SW480 (cell line): Measurements from ENCODE around the gene TFEC.
"Not testable (repeated sequence)": the region's sequence is repeated elsewhere in the genome, so short reads cannot be mapped to it uniquely, and the experiment has no call there.

Source experiments
- DNase-seq: peaks from one replicate; pipeline ENCODE4 v3.0.0-alpha.2; 2016; ENCODE audit warnings: low spot score

Gene TFEC, protein sequence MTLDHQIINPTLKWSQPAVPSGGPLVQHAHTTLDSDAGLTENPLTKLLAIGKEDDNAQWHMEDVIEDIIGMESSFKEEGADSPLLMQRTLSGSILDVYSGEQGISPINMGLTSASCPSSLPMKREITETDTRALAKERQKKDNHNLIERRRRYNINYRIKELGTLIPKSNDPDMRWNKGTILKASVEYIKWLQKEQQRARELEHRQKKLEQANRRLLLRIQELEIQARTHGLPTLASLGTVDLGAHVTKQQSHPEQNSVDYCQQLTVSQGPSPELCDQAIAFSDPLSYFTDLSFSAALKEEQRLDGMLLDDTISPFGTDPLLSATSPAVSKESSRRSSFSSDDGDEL

DNA sequence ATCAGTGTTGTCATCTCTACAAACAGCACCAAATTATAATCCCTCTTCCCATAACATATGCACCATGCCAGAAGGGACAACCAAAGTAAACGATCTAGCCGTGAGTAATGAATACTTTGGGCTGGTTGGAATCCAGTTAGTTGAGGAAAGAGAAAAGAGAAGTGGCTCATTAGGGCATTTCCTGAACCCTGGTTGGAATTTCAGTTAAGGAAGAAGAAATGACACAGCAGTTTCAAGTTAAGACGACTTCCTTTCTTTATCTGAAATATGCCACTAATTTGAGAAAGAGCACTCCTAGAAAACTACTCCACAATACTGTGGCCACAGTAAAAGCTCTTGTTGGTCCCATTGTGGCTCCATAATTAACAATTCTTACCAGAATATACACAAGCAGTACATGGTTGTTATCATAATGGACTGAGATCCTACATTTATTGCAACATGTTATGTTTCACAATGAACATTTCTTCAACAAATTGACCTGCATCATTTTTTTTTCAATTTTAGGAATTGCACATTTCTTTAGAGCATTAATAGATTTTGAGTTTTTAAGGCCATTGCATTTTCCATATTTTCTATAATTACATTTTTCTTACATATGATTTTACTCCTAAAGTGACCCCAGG is at the start of gene TFEC:
TSS of gene TFEC (minus strand) at position 113 of the 626 bp plus-strand sequence. CDS start 46,322 bp downstream, outside the sequence.
- no peak for DNase-seq

DNA sequence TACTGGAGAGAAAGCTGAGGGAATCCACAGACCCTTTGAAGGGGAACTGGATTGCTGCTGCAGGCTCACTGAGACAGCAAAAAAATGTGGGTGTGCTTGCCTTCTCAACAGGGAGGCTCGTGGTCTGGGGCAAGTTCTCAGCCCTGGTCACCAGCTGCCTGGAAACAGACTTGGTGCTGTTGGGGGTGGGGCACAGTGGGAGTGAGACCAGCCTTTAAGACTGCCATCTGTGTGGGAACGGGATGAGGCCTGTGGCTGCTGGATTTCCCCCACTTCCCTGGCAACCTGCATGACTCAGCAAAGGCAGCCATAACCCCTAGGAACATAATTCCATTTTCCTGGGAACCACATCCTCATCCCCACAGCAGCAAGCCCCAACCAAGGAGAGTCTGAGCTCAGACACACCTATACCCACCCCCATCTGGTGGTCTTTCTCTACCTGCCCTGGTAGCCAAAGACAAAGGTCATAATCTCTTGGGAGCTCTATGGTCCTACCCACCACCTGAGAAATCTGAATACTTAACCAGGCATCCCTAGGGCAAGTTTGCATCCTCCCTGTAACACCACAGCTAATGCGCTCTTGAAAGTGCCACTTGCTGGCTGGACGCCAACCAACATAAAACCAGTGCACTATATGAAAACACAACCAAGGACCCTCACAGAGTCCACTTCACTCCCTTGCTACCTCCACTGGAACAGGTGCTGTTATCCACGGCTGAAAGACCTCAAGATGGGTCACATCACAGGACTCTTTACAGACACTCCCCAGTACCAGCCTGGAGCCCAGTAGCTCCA is 45.0 kb upstream of the TFEC start:
- DNase-seq, result no peak

DNA sequence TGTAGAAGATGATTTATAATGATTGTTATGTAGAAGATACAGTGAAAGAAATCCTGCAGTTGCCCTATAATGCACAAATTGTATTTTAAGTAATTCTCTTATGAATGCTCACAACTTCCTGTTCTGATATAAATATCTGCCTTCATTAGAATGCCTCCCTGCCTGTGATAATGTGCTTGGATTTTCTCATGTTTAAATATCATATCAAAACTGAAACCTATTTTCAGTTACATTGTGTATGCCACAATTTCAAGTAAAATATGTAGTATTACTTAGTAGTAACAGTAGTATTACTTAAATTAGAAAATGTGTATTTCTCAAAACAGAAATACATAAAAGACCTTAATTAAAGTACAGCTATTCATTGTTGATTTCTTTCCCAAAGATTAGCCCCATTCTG is 41.1 kb upstream of the TFEC start:
- DNase-seq, result no peak

DNA sequence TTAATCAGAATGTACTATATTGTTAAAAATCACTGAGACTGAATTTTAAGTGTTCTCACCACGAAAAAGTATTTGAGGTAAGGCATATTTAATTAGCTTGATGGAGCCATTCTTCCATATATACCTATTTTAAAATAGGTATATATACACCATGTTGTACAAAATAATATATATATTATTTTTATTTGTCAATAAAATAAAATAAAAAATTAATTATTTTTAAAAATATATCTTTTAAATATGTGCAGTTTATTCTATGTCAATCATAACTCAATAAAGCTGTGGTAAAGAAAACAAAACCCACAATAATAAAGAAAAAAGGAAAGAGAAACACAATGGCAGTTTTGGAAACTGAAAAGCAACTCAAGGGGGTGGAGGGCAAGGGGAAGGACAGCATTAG is 33.6 kb upstream of the TFEC start:
- no peak for DNase-seq

DNA sequence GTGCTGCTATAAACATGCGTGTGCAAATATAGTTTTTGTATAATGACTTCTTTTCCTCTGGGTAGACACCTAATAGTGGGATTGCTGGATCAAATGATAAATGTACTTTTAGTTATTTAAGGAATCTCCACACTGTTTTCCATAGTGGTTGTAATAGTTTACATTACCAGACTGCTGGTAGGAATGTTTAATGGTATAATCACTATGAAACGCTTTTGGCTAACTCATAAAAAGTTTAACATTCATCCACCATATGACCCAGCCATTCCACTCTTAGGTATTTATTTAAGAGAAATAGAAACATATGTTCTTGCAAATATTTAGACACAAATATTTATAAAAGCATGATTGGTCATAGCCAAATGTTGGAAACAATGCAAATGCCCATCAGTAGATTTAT is 32.1 kb upstream of the TFEC start:
- no peak for DNase-seq

DNA sequence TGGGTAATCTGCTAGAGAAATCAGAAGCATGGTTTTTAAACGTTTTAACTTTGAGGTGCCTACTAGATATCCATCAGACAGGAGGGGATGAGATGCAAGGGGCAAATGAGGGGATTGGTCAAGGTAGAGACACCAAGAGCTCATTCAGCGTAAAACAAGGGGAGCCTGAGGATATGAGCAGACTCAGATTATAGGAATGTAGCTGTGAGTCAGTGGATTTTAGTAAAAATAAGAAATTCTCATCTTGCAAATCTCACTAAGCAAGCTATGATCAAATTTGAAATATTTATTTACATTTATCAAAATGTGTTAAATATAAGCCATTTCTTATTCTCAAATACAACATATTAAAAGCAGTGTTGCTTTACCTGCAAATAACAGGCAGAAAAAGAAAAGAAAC is 21.4 kb upstream of the TFEC start:
- no peak for DNase-seq

DNA sequence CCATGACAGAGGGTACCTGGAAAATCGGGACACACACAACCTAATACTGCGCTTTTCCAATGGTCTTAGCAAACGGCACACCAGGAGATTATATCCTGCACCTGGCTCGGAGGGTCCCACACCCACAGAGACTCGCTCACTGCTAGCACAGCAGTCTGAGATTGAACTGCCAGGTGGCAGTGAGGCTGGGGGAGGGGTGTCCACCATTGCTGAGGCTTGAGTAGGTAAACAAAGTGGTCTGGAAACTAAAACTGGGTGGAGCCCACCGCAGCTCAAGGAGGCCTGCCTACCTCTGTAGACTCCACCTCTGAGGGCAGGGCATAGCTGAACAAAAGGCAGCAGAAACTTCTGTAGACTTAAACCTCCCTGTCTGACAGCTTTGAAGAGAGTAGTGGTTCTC is 16.7 kb upstream of the TFEC start:
- not testable (repeated sequence) for DNase-seq

DNA sequence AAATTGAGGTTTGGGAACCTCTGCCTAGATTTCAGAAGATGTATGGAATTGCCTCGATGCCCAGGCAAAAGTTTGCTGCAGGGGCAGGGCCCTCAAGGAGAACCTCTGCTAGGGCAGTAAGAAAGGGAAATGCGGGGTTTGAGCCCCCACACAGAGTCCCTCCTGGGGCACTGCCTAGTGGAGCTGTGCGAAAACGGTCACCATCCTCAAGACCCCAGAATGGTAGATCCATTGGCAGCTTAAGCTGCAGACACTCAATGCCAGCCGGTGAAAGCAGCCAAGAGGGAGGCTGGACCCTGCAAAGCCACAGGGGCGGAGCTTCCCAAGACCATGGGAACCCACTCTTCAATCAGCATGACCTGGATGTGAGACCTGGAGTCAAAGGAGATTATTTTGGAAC is 15.0 kb upstream of the TFEC start:
- no peak for DNase-seq

DNA sequence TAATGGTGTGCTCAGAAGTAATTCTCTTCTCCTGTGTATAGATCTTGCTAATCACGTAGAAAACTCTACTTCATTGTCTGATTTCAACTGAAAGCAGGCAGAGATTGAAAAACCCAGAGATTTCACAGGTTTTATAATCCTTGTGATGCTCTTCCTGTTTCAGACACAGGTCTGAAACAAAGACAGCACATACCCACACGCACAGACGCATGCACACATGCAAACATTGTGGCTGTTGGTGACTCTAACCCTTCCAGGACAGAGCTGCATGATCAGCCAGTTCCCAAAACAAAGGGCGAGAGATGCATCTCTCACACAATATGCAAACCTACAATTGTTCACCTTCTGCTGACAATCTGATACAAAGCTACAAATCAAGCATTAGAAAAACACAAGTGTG is 11.1 kb upstream of the TFEC start:
- no peak for DNase-seq

DNA sequence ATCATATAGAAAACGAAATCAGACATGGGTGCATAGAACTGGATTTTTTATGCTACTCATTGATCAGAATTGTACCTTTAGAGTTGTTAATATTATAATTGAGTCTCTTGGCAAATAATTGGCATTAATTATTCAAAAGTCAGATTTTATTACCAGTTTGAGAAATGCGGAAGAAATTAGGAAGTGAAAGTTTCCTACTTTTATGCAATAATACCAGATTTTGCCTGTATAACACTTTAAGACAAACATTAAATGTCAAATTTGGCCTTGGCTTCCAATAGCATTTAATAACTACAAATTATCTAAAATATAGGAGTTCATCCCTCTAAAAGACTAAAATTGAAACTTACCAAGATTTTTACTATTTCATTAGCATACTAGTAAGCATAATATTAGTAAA is 6.8 kb upstream of the TFEC start:
- no peak for DNase-seq

DNA sequence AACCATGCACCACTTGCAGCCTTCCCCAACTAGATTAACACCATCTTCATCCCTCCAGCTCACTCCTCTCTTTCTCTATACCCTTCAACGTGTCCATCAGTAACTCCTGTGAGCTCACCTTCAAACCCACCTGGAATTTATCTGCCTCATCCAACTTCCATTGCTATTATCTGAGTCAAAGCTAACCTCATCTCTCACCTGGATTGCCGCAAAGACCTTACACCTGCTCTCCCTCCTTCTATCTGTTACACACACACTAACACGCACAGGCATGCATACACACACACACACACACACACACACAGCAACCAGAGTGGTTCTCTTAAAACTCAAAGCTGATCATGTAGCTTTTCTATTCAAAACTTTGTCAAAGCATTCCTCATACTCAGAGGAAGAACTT is 3.8 kb upstream of the TFEC start:
- no peak for DNase-seq

DNA sequence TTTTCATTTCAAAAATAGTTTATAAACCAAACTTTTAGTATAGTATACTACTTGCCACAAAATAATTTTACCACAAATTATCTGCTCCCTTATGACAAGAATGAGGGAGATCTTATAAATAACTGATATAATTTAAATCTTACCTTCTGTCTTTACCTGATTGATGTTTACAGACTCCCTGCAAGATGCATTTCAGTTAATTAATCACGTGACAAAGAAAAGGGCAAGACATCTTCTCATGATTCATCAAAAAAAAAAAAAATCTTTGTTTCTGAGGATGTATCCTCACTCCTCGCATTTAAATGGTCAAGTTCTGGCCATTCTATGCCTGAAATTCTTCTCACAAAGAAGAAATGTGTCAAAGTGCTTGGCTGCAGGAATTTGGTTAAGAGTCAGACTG is 2.3 kb upstream of the TFEC start:
- DNase-seq, result no peak

DNA sequence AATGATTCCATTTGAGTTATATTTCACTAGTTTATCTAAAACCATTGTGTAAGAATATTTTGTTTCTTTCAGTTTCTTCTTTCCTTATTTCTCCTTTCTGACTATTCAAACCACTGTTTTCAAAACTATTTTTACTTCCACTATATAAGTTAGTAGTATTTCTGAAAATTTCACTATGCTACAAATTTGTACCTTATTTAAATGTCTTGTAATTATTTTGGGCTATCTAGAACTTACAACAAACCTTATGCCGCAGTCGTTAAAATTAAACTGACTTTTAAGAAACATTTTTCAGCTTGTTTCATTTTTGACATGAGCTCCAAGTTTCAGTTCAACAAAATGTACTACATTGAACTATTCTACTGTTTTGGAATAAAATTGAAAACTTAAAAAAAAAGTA is 1.8 kb downstream of the TFEC start:
- no peak for DNase-seq

DNA sequence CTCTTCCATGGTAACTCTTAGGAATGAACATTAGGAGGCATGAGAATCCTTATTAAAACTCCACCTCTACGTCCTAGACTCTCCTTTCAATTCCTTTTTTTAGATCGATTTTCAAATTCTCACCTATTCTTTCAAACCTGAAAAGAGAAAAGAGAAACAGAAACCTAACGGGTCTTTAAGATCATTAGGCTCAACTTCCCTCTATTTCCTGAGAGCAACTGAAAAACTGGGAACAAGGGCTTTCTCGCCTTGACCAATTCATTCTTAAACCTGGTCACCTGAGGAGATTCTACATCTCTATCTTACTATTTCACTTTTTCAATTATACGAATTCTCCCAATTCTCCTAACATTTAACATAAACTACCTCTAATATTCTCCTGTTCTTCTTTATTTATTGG is 2.8 kb downstream of the TFEC start:
- DNase-seq, result no peak

DNA sequence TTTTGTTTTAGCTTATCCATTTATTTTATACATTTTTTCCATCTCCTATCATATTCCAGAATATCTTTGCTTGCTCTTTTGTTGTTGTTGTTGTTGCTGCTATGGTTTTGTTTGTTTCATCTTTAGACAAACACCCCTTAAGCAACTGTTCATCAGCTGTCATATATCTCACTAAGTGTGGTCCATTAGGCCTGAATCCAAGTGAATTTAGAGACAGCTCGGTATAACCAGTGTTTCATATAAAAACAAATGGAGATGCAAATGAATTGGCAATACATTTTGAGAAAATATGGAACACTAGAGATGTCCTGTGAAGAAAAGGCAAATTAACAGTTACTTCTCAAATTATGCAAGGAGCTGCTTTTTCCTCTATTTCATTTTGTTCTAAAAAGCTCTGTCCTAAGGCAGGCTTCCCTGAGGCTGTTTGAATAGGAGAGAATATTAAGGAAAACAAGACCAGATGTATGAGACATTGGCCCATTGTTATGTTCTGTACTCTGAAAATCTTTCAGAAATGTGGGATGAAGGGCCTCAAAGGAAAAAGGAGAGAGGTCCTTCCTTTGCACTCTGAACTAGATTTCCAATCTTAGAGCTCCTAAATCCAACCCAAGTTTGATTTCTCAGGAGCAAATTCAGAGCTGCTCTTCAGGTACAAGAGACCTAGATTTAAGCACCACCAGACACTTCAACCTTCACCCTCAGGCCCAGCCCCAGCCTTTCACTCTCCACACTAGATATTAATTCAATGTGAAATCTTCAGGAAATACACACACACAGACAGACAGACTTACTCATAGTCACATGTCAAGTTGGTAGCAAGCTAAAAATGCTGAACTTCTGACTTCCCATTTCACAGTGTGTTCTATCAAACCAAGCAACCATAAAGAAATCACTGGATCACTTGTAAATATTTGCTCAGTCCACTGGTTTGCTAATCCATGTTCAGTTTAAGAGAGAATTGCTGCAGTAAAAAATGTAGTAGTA is 5.4 kb downstream of the TFEC start:
- DNase-seq, result no peak

DNA sequence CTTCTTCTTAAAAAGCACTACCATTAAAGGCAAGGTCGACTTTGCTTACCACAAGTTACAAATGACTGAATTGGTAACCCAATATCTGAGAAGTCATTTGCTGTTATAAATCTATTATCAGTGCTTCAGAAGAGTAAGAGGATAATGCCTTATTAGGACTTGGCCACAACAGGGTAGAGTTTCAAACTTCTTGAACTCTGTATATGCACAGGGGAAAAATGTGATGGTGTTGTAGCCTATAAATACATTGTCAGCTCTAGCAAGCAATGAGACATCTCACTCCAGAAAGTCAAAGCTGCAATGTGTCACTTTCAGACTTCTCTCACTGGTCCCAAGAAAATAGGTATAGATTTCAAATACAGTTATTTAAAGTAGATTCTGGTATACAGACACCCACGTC is 9.3 kb downstream of the TFEC start:
- DNase-seq, result no peak

DNA sequence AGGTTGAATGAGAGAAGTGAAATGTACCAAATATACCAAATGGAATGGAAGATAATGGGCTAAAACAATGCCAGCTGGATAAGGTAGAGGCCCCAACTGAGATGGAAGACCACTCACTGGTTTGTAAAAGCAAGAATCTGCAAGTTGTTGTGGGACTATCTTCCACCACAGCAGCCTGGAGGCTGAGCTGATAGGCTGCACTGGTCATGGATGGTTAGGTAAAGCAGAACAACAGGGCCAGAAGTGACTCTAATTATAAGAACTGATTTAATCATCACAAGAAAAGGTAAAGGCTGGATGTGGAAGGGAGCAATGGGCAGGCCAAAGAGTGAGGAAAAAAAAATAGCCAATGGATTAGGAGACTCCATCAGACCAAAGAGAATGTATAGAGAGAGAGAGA is 11.8 kb downstream of the TFEC start:
- DNase-seq, result no peak

DNA sequence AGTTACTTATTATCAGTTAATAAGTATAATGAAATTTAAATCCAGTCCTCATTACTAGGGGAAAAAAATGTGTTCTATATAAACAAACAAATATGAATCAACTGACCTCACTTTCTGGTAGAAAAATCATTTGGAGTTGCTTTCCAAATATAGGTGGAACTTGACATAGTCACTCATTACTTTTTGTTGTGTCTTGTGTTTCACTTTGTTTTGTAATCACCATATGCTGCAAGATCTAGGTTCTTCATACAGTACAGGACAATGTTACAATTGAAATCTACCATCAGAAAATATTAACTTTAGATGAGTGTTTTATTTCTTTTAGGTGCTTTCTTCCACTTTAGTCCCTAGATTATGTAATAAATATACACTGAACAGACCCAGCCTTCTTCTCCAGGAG is 16.9 kb downstream of the TFEC start:
- no peak for DNase-seq

DNA sequence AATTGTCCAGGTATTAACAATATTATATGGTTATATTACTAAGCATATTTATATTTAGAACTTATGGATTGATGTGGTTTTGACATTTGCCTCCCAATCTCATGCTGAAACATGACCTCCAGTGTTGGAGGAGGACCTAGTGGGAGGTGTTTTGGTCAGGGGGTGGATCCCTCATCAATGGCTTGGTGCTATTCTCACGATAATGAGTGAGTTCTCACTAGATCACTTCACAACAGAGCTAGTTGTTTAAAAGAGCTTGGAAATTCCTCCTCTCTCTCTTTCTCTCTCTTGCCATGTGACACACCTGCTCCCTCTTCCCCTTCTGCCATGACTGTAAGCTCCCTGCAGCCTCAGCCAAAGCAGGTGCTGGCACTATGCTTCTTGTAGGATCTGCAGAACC is 19.0 kb downstream of the TFEC start:
- DNase-seq, result no peak

DNA sequence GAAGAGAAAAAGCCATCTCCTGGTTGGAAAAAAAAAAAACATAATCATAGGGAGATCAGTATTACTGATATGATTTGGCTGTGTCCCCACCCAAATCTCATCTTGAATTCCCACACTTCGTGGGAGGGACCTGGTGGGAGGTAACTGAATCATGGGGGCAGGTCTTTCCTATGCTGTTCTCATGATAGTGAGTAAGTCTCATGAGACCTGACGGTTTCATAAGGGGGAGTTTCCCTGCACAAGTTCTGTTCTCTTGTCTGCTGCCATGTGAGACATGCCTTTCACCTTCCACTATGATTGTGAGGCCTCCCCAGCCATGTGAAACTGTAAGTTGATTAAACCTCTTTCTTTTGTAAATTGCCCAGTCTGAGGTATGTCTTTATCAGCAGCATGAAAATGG is 25.8 kb downstream of the TFEC start:
- DNase-seq, result not testable (repeated sequence)

DNA sequence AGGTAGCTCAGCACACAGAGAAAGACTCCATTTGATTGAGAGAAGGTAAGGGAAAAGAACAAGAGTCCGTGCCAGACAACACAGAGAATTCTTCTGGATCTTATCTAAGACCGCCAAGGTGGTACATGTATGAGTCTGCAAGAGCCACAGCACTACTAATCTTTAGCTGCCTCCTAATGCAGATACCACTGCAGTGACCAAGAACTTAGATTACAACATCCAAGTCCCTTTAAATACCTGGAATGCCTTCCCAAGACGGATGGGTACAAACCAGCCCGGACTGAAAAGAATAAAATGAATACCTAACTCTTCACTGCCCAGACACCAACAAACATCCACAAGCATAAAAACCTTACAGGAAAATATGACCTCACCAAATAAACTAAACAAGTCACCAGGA is 33.3 kb downstream of the TFEC start:
- DNase-seq, result no peak

DNA sequence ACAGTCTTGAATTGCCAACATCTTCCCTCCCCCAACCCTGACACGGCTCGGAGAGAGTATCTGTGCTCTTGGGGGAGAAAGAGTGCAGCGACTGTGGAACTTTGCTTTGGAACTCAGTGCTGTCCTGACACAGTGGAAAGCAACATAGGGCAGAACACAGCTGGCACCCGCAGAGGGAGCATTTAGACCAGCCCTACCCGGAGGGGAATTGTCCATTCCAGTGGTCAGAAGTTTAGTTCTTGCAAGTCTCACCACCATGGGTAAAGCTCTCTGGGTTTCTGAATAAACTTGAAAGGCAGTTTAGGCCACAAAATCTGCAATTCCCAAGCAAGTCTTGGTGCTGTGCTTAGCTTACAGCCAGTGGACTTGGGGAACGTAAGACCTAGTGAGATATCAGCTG is 34.9 kb downstream of the TFEC start:
- DNase-seq, result no peak
